Adrenal gland (tissue), 12 donors: ENCODE results near the gene DPYD. TPM values are rescaled to one million over a fixed set of nuclear protein-coding genes. Genes with fewer than 3 reads are reported as not detected.
A peak's percentile ranks its signal among the peaks of the same experiment; 100 is the strongest.

Experiments
- DNase-seq, 7 donors: peaks; one replicate each; pipeline ENCODE4 v3.0.0-alpha.2; 2019 to 2020
- H3K27ac ChIP-seq, 5 donors: fragments of 200-600 bp; sonication (generic) in 4 of 5; 1 replicate in 3 of 5; 2 replicates in 2 of 5; pipeline versions ENCODE4 v1.5.1 to v1.8.0; 2016 to 2020; ENCODE audit warnings: mild to moderate bottlenecking in 1 of 5
- H3K27me3 ChIP-seq: fragments of 200-600 bp; 2 replicates; pipeline ENCODE4 v1.8.0; 2021
- H3K36me3 ChIP-seq, 2 donors: fragments of 200-600 bp; replicated peaks in 1 of 2; 1 replicate in 1 of 2; 2 replicates in 1 of 2; pipeline versions ENCODE4 v1.5.1 to v1.8.0; 2018 to 2022
- H3K4me1 ChIP-seq, 2 donors: fragments of 200-600 bp; replicated peaks in 1 of 2; 1 replicate in 1 of 2; 2 replicates in 1 of 2; pipeline versions ENCODE4 v1.5.1 to v1.8.0; 2018 to 2021
- H3K4me3 ChIP-seq, 4 donors: fragments of 200-600 bp; sonication (generic) in 3 of 4; one replicate each; pipeline ENCODE4 v1.5.1; 2016 to 2018
- H3K9me3 ChIP-seq, 3 donors: fragments of 200-600 bp; sonication (generic) in 1 of 3; replicated peaks in 1 of 3; 1 replicate in 2 of 3; 2 replicates in 1 of 3; pipeline versions ENCODE4 v1.5.1 to v1.8.0; 2016 to 2021
- POLR2A ChIP-seq, 2 donors: fragments of 450-650 bp; IDR thresholded peaks; one replicate each; pipeline ENCODE4 v1.6.1; 2017; ENCODE audit warnings: antibody characterized with exemption in 2 of 2, mild to moderate bottlenecking in 2 of 2, moderate library complexity in 1 of 2
- WGBS, 4 donors: extraction: QIAGEN DNeasy Blood & Tissue Kit in 2 of 4; methylation state at CpG; one replicate each; pipeline versions ENCODE4 v1.1.5 to v1.1.7; 2013 to 2017; 5-methylcytosine and 5-hydroxymethylcytosine counted together
- intact Hi-C, 2 donors: fragments of 100-400 bp; cut with DNase I; formaldehyde crosslinking; loops; one replicate each; pipeline versions ENCODE4 v1.14.1 to v1.15.0; 2022 to 2023
- polyA plus RNA-seq, 3 donors: library from polyadenylated mRNA; stranded (reverse); fragments of 200-250 nt in 2 of 3; fragments of 350-450 nt in 1 of 3; fragmentation: Illumina TruSeq in 1 of 3; extraction: RNeasy Lipid Tissue Mini Kit (QIAGEN cat#74804) in 1 of 3; gene quantifications; one replicate each; pipeline ENCODE4 v1.2.3, GENCODE V29; 2013 to 2014
- total RNA-seq, 9 donors: library from RNA; depleted of rRNA in 4 of 9; stranded (reverse); fragments of >200 nt in 4 of 9; fragments of 120-200 nt in 1 of 9; fragmentation: NEBNext Ultra II Directional in 1 of 9; extraction: Animal tissue kit (Norgen Biotek cat#: 25700) in 1 of 9; gene quantifications; one replicate each; pipeline versions ENCODE4 v1.1.0 to v1.2.4, GENCODE V29; 2013 to 2023
- TF ChIP-seq, protein P1 (sequence below), 6 experiments: fragments of 450-650 bp in 4 of 6; fragments of 200-600 bp in 2 of 6; sonication (generic) in 1 of 6; IDR thresholded peaks; 1 replicate in 5 of 6; 2 replicates in 1 of 6; pipeline versions ENCODE4 v1.5.1 to v1.8.0; 2016 to 2021; ENCODE audit warnings: antibody characterized with exemption in 6 of 6, mild to moderate bottlenecking in 2 of 6, moderate library complexity in 1 of 6
- donor health status: healthy with polysubstance abuse.
- donor health status: Bipolar disorder and iron deficiency.
- donor health status: DM: yes; HTN: yes; CAD: no.
- donor health status: DM: no; HTN: no; CAD: no.
- donor health status: DM: no; HTN: no; CAD: no.
- donor health status: DM: yes; HTN: yes; CAD: no.

DPYD gene
- total and polyA plus RNA-seq, 12 donors, result 6.6 to 73.1 (median 30.2) TPM

DNA sequence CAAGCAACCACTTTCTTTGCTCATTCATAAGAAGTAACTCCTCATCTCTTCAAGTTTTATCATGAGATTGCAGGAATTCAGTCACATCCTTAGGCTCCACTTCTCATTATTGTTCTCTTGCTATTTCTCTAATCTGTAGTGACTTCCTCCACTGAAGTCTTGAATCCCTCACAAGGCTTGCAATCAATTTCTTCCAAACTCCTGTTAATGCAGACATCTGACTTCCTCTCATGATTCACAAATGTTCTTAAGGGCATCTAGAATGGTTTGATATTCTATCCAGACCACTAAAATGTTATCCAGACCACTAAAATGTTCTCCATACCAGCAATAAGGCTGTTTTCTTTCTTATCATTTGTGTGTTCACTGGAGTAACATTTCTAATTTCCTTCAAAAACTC lies 528.1 kb downstream of the DPYD start:
- no peak overlapping the region for H3K4me3 ChIP-seq
- TF ChIP-seq POLR2A (IDR thresholded peaks at IDR 0.05), result no peak
- TF ChIP-seq, protein P1, sequence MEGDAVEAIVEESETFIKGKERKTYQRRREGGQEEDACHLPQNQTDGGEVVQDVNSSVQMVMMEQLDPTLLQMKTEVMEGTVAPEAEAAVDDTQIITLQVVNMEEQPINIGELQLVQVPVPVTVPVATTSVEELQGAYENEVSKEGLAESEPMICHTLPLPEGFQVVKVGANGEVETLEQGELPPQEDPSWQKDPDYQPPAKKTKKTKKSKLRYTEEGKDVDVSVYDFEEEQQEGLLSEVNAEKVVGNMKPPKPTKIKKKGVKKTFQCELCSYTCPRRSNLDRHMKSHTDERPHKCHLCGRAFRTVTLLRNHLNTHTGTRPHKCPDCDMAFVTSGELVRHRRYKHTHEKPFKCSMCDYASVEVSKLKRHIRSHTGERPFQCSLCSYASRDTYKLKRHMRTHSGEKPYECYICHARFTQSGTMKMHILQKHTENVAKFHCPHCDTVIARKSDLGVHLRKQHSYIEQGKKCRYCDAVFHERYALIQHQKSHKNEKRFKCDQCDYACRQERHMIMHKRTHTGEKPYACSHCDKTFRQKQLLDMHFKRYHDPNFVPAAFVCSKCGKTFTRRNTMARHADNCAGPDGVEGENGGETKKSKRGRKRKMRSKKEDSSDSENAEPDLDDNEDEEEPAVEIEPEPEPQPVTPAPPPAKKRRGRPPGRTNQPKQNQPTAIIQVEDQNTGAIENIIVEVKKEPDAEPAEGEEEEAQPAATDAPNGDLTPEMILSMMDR (IDR thresholded peaks at IDR 0.05), result no peak
- intact Hi-C loops, result no loop called here
- H3K36me3 ChIP-seq, result no peaks in the 10 kb centered on the region
- DNase-seq, result no peak
- no peaks in the 10 kb centered on the region for H3K4me1 ChIP-seq
- H3K9me3 ChIP-seq, result no peaks in the 10 kb centered on the region
- H3K27ac ChIP-seq, result no peak overlapping the region
- H3K27me3 ChIP-seq, result no peaks in the 10 kb centered on the region

DNA sequence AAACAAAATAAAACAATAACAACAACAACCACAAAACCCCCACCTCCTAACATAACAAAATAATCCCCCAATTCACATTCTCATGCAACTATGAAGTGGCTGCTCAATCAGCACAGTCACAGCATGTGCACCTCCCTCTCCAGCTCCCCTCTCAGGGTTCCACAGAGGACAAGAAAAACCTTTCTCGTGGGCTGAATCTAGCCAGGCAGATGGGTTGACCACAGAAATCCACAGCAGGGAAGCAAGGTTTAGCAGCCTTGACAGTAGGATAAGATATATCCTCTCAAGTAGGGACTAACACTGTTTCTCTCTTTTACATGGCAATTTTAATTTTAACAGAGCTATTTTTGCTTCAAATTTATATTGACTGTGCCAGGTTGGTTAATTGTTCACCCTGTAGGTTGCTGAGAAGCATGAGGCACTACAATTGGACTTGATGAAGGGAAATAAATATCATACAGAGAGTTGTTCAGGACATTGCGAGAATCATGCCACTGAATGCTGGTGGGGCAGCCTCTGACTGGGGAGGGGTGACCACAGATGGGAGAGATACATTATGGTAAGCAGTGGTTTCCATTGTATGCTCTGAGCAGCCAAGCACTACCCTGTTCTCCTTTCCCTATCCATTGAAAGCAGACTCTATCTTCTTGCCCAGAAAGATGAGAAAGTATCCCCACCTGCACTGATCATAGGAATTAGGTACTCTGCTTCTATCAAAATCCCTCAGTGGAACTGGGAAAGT lies 535.1 kb downstream of the DPYD start:
- WGBS, 4 donors, result 75 to 91% (median 88%) methylated on average over 2 of the region's 2 CpGs
- no peak for TF ChIP-seq POLR2A (IDR thresholded peaks at IDR 0.05)
- TF ChIP-seq, protein P1 (IDR thresholded peaks at IDR 0.05), result no peak
- Histone ChIP-seq H3K27ac (no peak overlapping the region), H3K36me3 (no peaks in the 10 kb centered on the region), H3K9me3 (no peaks in the 10 kb centered on the region), H3K27me3 (no peaks in the 10 kb centered on the region), H3K4me1 (no peaks in the 10 kb centered on the region), H3K4me3 (no peak overlapping the region)
- no peak for DNase-seq
- intact Hi-C loops, result no loop called here

DNA sequence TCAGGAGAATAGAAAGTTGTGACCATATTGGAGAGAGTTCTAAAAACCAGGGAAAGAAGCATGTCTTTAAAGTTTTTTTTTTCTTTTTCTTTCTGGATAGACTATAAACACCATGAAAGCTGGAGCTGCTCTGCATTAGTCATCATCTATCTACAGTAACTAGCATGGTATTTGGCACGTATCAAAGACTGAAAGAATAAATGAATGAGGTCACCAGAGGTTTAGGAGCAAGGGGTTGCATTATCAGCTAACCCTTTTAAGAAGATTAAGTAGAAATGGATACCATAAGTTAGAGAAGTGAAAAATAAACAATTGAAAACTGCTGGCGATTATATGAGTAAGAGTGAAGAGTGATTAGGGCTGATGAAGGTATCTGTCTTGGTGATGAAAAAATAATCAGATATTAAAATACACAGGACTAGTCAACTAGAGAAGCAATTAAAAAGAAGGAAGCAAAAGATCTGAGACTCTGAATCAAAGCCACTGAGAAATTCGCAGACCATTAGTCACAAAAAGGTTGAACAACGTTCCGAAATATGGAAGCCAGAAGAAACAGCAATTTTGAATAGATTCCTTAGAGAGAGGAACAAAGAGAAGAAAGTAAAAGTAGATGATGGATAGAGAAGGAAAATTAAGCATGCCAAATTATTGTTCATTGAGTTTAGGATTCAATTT lies 536.4 kb downstream of the DPYD start:
- no peak for TF ChIP-seq POLR2A (IDR thresholded peaks at IDR 0.05)
- TF ChIP-seq, protein P1 (IDR thresholded peaks at IDR 0.05), result no peak
- Histone ChIP-seq H3K27me3 (no peaks in the 10 kb centered on the region), H3K9me3 (no peaks in the 10 kb centered on the region), H3K4me3 (no peak overlapping the region), H3K4me1 (no peaks in the 10 kb centered on the region), H3K36me3 (no peaks in the 10 kb centered on the region), H3K27ac (no peak overlapping the region)
- 70 to 79% (median 73%) methylated on average over 5 of the region's 5 CpGs for WGBS, 4 donors
- intact Hi-C loops, result no loop called here
- peak in 1 of 7 donors; percentile 7 for DNase-seq

DNA sequence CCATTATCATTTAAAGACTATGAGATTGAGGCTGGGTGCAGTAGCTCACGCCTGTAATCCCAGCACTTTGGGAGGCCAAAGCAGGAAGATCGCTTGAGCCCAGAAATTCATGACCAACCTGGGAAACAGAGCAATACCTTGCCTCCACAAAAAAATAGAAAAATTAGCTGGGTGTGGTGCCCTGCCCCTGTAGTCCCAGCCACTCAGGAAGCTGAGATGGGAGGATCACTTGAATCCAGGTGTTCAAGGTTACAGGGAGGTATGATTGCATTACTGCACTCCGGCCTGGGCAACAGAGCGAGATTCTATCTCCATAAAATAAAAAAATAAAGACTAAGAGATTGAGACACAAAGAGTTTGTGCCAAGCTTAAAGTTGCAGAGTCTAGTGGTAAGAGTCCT lies 537.0 kb downstream of the DPYD start:
- Histone ChIP-seq H3K4me3 (no peak overlapping the region), H3K27ac (no peak overlapping the region), H3K9me3 (no peaks in the 10 kb centered on the region), H3K27me3 (no peaks in the 10 kb centered on the region), H3K4me1 (no peaks in the 10 kb centered on the region), H3K36me3 (no peaks in the 10 kb centered on the region)
- intact Hi-C loops, result no loop called here
- TF ChIP-seq POLR2A (IDR thresholded peaks at IDR 0.05), result no peak
- TF ChIP-seq, protein P1 (IDR thresholded peaks at IDR 0.05), result no peak
- no peak for DNase-seq
- WGBS, 4 donors, result 91 to 94% (median 93%) methylated on average over 4 of the region's 4 CpGs
